H1 (cell line): Measurements from ENCODE around the gene C1orf174. TPM values are rescaled to one million over a fixed set of nuclear protein-coding genes. Genes with fewer than 3 reads are reported as not detected.

Source experiments
- CBX5 ChIP-seq: fragments of 300-800, 300-1000 bp; sonication (generic); IDR thresholded peaks from 2 replicates; pipeline ENCODE4 v1.7.1; 2016; ENCODE audit warnings: antibody characterized with exemption, low read length, low read depth
- CHD7 ChIP-seq: fragments of 300-600 bp; sonication (generic); IDR thresholded peaks from 2 replicates; pipeline ENCODE4 v1.7.1; 2012; ENCODE audit warnings: low read length, moderate library complexity, mild to moderate bottlenecking, inconsistent platforms; ENCODE audit not compliant: insufficient replicate concordance
- SAP30 ChIP-seq: fragments of 300-600 bp; sonication (generic); IDR thresholded peaks from 2 replicates; pipeline ENCODE4 v1.7.1; 2012; ENCODE audit warnings: low read length, moderate library complexity, mild to moderate bottlenecking, inconsistent platforms; ENCODE audit not compliant: insufficient read depth, insufficient replicate concordance
- polyA plus RNA-seq, 7 experiments: library from polyadenylated mRNA; depleted of rRNA in 3 of 7; stranded (reverse) in 5 of 7; unstranded in 2 of 7; fragments of >200 nt in 5 of 7; fragments of 200-250 nt in 2 of 7; gene quantifications; 1 replicate in 5 of 7; 2 replicates in 1 of 7; 4 replicates in 1 of 7; pipeline versions ENCODE4 v1.2.1 to v1.2.3, GENCODE V29; 2011 to 2013; ENCODE audit warnings: missing spikeins in 2 of 7, mixed read lengths in 2 of 7
- total RNA-seq: library from RNA; stranded (reverse); fragmentation: NEBNext Ultra II Directional; extraction: Animal tissue kit (Norgen Biotek cat#: 25700); gene quantifications from 2 replicates; pipeline ENCODE4 v1.2.1, GENCODE V29; 2021

Gene C1orf174
- total and polyA plus RNA-seq, 2 of the 8 experiments (the other 6 are each of a cell fraction or from before 2014, with no cell fraction given) = 28.4 to 32.4 TPM

- TF ChIP-seq CHD7 (no peak), CBX5 (no peak), SAP30 (no peak)
- TF ChIP-seq, all 59 proteins: peak for 0
These were observed 53.0 kb downstream of the C1orf174 start (continued) for GRCh38 chr1:3847081-3847480.
